Measurements from ENCODE around the gene SOX6.

DNA sequence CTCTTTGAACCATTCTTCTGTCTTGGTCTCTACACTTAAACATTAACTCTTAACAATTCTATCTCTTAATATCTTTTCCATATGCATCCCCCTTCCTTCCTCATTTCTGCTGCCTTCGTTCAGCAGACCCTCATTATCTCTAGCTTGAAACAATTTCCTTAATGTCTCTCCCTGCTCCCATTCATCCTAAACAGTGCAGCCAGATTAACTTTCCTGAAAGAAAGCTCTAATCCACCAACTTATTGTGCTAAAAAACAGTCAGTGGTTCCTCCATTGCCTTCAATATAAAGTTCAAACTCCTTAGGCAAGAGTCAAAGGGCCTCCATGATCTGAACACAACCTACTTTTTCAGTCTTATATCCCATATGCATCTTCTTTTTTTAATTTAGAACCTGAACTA lies 42.5 kb downstream of the SOX6 start:
- no peak for TF ChIP-seq POLR2AphosphoS5 (IDR thresholded peaks at IDR 0.05; ENCODE audit: low read depth, low read length)
- TF ChIP-seq, protein P1, sequence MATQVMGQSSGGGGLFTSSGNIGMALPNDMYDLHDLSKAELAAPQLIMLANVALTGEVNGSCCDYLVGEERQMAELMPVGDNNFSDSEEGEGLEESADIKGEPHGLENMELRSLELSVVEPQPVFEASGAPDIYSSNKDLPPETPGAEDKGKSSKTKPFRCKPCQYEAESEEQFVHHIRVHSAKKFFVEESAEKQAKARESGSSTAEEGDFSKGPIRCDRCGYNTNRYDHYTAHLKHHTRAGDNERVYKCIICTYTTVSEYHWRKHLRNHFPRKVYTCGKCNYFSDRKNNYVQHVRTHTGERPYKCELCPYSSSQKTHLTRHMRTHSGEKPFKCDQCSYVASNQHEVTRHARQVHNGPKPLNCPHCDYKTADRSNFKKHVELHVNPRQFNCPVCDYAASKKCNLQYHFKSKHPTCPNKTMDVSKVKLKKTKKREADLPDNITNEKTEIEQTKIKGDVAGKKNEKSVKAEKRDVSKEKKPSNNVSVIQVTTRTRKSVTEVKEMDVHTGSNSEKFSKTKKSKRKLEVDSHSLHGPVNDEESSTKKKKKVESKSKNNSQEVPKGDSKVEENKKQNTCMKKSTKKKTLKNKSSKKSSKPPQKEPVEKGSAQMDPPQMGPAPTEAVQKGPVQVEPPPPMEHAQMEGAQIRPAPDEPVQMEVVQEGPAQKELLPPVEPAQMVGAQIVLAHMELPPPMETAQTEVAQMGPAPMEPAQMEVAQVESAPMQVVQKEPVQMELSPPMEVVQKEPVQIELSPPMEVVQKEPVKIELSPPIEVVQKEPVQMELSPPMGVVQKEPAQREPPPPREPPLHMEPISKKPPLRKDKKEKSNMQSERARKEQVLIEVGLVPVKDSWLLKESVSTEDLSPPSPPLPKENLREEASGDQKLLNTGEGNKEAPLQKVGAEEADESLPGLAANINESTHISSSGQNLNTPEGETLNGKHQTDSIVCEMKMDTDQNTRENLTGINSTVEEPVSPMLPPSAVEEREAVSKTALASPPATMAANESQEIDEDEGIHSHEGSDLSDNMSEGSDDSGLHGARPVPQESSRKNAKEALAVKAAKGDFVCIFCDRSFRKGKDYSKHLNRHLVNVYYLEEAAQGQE (IDR thresholded peaks at IDR 0.05; ENCODE audit: insufficient read depth in 1 of 2, low read depth in 2 of 2, low read length in 2 of 2): no peak
